Fibroblast of pulmonary artery (primary cell): ENCODE results near the gene KAT2B.
A peak's percentile ranks its signal among the peaks of the same experiment; 100 is the strongest.

Experiments
- DNase-seq: peaks from one replicate; pipeline ENCODE4 v3.0.0-alpha.2; 2010; ENCODE audit warnings: low read depth
- H3K4me3 ChIP-seq: replicated peaks from 2 replicates; pipeline ENCODE4 v1.5.1; 2011; ENCODE audit warnings: low read depth, mild to moderate bottlenecking, control low read depth, low read length, moderate library complexity
- CTCF ChIP-seq: IDR thresholded peaks from 2 replicates; pipeline ENCODE4 v1.5.1; 2011; ENCODE audit warnings: mild to moderate bottlenecking, control low read depth, low read length, inconsistent platforms; ENCODE audit errors: missing control alignments

KAT2B gene

GRCh38 chr3:20194793-20195460 is 154.7 kb downstream of the KAT2B start:
- TF ChIP-seq CTCF: no peak
- no peak overlapping the region for H3K4me3 ChIP-seq
- DNase-seq: peak; percentile 8

GRCh38 chr3:20197775-20198174 is 157.5 kb downstream of the KAT2B start:
- no peak overlapping the region for H3K4me3 ChIP-seq
- TF ChIP-seq CTCF: no peak
- DNase-seq: no peak

- H3K4me3 ChIP-seq: no peak overlapping the region
- no peak for TF ChIP-seq CTCF
- DNase-seq: no peak
Measured at GRCh38 chr3:20201143-20201542, 160.9 kb downstream of the KAT2B start.
